ENCODE results near the gene CCDC136. TPM values are rescaled to one million over a fixed set of nuclear protein-coding genes. Genes with fewer than 3 reads are reported as not detected.

Gene CCDC136
- total and polyA plus RNA-seq, 2 experiments from 2014 or later = 27.1 to 55.7 TPM

DNA sequence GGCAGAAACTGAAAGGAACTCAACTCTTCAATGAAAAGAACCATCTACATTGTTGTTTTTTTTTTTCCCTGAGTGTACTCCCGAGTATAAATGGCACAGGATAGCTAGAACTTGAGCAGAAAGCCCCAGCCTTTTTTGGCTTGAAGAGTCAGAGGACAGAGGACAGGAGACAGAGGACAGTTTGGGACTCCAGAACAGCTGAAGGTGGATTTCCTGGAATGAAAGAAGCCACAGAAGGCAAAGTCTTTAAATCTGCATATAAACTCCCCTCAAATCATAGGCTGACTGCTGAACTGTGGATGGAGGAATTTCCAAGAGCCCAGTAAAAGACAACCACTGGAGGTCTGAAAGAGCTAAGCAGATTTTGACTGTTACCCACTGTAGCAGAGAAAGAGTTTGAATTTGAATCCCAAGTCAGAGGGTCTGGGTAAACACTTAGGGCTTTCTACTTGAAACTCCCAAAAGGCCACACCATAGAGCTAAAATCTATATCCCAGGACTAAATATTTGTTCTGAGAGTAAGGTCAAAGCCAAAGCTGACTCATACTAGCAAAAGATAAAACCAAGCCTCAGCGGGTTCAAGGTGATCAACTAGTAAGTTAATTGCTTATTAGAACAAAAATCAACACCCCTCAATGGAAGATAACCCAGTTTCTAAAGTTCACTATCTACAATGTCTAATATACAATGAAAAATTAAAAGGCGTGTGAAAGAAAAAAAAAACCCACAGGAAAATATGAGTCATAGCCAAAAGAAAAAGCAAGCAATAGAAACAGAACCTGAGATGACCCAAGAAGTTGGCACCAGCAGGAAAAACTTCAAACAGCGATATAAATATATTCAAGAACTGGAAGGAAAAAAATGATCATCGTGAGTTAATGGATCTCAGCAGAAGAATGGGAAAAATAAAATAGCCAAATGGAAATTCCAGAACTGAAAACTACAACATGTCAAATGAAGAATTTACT lies 14.3 kb upstream of the CCDC136 start:
- no peaks in the 10 kb centered on the region for H3F3A ChIP-seq (replicated peaks; ENCODE audit: low read depth)
- H3K4me3 ChIP-seq = no peak overlapping the region
- H3K27ac ChIP-seq (ENCODE audit: low read depth) = no peak overlapping the region
- 0 out of 2 replicates have a peak, but pooled peaks cover 4% of the 10 kb centered on the region for H4K20me1 ChIP-seq (replicated peaks; ENCODE audit: insufficient read depth)
- Mint-ChIP-seq H3K9me3 (peaks cover 21% of the 10 kb centered on the region), H3K36me3 (ENCODE audit: low read depth) (peaks cover 19% of the 10 kb centered on the region), H3K27me3 (ENCODE audit: insufficient read depth, low read depth, poor library complexity) (peaks cover 2% of the 10 kb centered on the region), H3K4me3 (no peak overlapping the region), H3K4me1 (peaks cover 4% of the 10 kb centered on the region; the same call in 1 of the 3 replicates), H3K27ac (no peak overlapping the region)
- no peaks in the 10 kb centered on the region for H3K4me1 ChIP-seq (ENCODE audit: insufficient read depth)
- H3K9me2 ChIP-seq (ENCODE audit: insufficient read depth) = no peaks in the 10 kb centered on the region
- TF ChIP-seq, protein P1, sequence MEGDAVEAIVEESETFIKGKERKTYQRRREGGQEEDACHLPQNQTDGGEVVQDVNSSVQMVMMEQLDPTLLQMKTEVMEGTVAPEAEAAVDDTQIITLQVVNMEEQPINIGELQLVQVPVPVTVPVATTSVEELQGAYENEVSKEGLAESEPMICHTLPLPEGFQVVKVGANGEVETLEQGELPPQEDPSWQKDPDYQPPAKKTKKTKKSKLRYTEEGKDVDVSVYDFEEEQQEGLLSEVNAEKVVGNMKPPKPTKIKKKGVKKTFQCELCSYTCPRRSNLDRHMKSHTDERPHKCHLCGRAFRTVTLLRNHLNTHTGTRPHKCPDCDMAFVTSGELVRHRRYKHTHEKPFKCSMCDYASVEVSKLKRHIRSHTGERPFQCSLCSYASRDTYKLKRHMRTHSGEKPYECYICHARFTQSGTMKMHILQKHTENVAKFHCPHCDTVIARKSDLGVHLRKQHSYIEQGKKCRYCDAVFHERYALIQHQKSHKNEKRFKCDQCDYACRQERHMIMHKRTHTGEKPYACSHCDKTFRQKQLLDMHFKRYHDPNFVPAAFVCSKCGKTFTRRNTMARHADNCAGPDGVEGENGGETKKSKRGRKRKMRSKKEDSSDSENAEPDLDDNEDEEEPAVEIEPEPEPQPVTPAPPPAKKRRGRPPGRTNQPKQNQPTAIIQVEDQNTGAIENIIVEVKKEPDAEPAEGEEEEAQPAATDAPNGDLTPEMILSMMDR (conservative IDR thresholded peaks at IDR 0.05; ENCODE audit: low read depth in 2 of 2) = no peak
- TF ChIP-seq ZNF331 (CRISPR knock-in tag; IDR thresholded peaks at IDR 0.05; ENCODE audit: low read depth) = no peak
- no peak for TF ChIP-seq EZH2phosphoT487 (IDR thresholded peaks at IDR 0.05; ENCODE audit: unreplicated experiment)
- H3K79me2 ChIP-seq (replicated peaks; ENCODE audit: insufficient read depth) = no peaks in the 10 kb centered on the region
- no peaks in the 10 kb centered on the region for H3K27me3 ChIP-seq (ENCODE audit: insufficient read depth)
- DNase-seq (ENCODE audit: low spot score) (no peak), ATAC-seq (no peak)
- no peak overlapping the region for H2AFZ ChIP-seq
- H3K36me3 ChIP-seq (ENCODE audit: insufficient read depth) = peaks cover 4% of the 10 kb centered on the region
- no peak overlapping the region for H3K4me2 ChIP-seq

DNA sequence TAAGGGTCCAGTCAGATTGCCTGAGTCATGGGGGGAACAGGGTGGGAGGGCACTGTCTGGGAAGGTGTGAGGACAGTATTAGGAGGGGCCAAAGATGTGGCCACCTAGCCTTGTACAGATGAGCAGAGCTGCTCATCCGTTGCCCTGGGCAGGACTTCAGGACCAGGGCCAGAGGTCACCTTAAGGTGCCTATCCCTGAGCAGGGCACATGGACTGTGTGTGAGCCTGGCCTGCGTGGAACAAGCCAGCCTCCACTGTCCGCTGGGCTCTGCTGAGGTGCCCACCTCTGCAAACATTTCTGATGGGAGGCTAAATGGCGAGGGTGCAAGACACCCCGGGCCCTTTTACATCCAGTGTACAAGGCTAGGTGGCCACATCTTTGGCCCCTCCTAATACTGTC lies 12.8 kb upstream of the CCDC136 start:
- no peaks in the 10 kb centered on the region for H3K9me2 ChIP-seq (ENCODE audit: insufficient read depth)
- no peaks in the 10 kb centered on the region for H3K79me2 ChIP-seq (replicated peaks; ENCODE audit: insufficient read depth)
- no peaks in the 10 kb centered on the region for H4K20me1 ChIP-seq (replicated peaks; ENCODE audit: insufficient read depth)
- no peaks in the 10 kb centered on the region for H3K4me1 ChIP-seq (ENCODE audit: insufficient read depth)
- H3K4me1 Mint-ChIP-seq = peaks cover 12% of the 10 kb centered on the region
- H3F3A ChIP-seq (replicated peaks; ENCODE audit: low read depth) = 0 out of 2 replicates have a peak, but pooled peaks cover 3% of the 10 kb centered on the region
- H3K27ac Mint-ChIP-seq = no peak overlapping the region
- no peak overlapping the region for H2AFZ ChIP-seq
- H3K27ac ChIP-seq (ENCODE audit: low read depth) = no peak overlapping the region
- H3K27me3 Mint-ChIP-seq (ENCODE audit: insufficient read depth, low read depth, poor library complexity) = peaks cover 11% of the 10 kb centered on the region
- peaks cover 12% of the 10 kb centered on the region; the same call in 1 of the 3 replicates for H3K36me3 Mint-ChIP-seq (ENCODE audit: low read depth)
- peaks cover 27% of the 10 kb centered on the region for H3K9me3 Mint-ChIP-seq
- H3K36me3 ChIP-seq (ENCODE audit: insufficient read depth) = no peaks in the 10 kb centered on the region
- ATAC-seq = no peak
- no peak overlapping the region for H3K4me3 Mint-ChIP-seq
- H3K27me3 ChIP-seq (ENCODE audit: insufficient read depth) = no peaks in the 10 kb centered on the region
- DNase-seq (ENCODE audit: low spot score) = no peak
- no peak overlapping the region for H3K4me3 ChIP-seq
- H3K4me2 ChIP-seq = no peak overlapping the region
- TF ChIP-seq ZNF331 (CRISPR knock-in tag; IDR thresholded peaks at IDR 0.05; ENCODE audit: low read depth) = no peak
- TF ChIP-seq, protein P1 (conservative IDR thresholded peaks at IDR 0.05; ENCODE audit: low read depth in 2 of 2) = no peak
- no peak for TF ChIP-seq EZH2 (IDR thresholded peaks at IDR 0.05; ENCODE audit: low read depth, unreplicated experiment)
- TF ChIP-seq CREB1 (CRISPR knock-in tag; IDR thresholded peaks at IDR 0.05; ENCODE audit: low read depth) = no peak
- TF ChIP-seq, protein P2, sequence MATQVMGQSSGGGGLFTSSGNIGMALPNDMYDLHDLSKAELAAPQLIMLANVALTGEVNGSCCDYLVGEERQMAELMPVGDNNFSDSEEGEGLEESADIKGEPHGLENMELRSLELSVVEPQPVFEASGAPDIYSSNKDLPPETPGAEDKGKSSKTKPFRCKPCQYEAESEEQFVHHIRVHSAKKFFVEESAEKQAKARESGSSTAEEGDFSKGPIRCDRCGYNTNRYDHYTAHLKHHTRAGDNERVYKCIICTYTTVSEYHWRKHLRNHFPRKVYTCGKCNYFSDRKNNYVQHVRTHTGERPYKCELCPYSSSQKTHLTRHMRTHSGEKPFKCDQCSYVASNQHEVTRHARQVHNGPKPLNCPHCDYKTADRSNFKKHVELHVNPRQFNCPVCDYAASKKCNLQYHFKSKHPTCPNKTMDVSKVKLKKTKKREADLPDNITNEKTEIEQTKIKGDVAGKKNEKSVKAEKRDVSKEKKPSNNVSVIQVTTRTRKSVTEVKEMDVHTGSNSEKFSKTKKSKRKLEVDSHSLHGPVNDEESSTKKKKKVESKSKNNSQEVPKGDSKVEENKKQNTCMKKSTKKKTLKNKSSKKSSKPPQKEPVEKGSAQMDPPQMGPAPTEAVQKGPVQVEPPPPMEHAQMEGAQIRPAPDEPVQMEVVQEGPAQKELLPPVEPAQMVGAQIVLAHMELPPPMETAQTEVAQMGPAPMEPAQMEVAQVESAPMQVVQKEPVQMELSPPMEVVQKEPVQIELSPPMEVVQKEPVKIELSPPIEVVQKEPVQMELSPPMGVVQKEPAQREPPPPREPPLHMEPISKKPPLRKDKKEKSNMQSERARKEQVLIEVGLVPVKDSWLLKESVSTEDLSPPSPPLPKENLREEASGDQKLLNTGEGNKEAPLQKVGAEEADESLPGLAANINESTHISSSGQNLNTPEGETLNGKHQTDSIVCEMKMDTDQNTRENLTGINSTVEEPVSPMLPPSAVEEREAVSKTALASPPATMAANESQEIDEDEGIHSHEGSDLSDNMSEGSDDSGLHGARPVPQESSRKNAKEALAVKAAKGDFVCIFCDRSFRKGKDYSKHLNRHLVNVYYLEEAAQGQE (IDR thresholded peaks at IDR 0.05; ENCODE audit: unreplicated experiment) = peak; percentile 29
- no peak for TF ChIP-seq POLR2AphosphoS5 (IDR thresholded peaks at IDR 0.05; ENCODE audit: low read depth)
- TF ChIP-seq NANOG (IDR thresholded peaks at IDR 0.05; ENCODE audit: borderline replicate concordance) = no peak

Measured in GM23338 (cell line).